BJ (cell line): ENCODE measurements around the gene MYCBP. TPM values are rescaled to one million over a fixed set of nuclear protein-coding genes. Genes with fewer than 3 reads are reported as not detected.

Experiments used
- CTCF ChIA-PET: fragments of 350-600 bp; formaldehyde crosslinking; extraction: SDS; loops from one replicate; lab custom pipeline; 2021; ENCODE audit warnings: antibody characterized with exemption, inconsistent platforms; lab: Yijun Ruan, JAX
- POLR2A ChIA-PET: fragments of 300-600 bp; sonication (Branson Sonifier 250); formaldehyde crosslinking; extraction: SDS; loops from one replicate; lab custom pipeline; 2021; ENCODE audit warnings: antibody characterized with exemption; lab: Charles Lee
- DNase-seq: peaks from one replicate; pipeline ENCODE4 v3.0.0-alpha.2; 2011; ENCODE audit warnings: low read depth
- H3K27me3 ChIP-seq: 2 replicates; pipeline ENCODE4 v1.6.0; 2011; ENCODE audit warnings: low read length; ENCODE audit not compliant: control insufficient read depth, insufficient read depth
- H3K36me3 ChIP-seq: 2 replicates; pipeline ENCODE4 v1.5.1; 2011; ENCODE audit warnings: low read length; ENCODE audit not compliant: control insufficient read depth, insufficient read depth
- H3K4me3 ChIP-seq: 2 replicates; pipeline ENCODE4 v1.5.1; 2011; ENCODE audit warnings: low read depth, mild to moderate bottlenecking, control low read depth, low read length
- polyA plus RNA-seq: library from polyadenylated mRNA; depleted of rRNA; stranded (reverse); fragments of >200 nt; gene quantifications from 2 replicates; pipeline ENCODE4 v1.2.3, GENCODE V29; 2011
- TF ChIP-seq, protein P1 (sequence below): IDR thresholded peaks from 2 replicates; pipeline ENCODE4 v1.5.1; 2011; ENCODE audit warnings: low read depth, mild to moderate bottlenecking, control low read depth, inconsistent platforms, low read length, moderate library complexity; ENCODE audit not compliant: insufficient read depth

MYCBP gene
- polyA plus RNA-seq, 1 experiment: 11.2 TPM

DNA sequence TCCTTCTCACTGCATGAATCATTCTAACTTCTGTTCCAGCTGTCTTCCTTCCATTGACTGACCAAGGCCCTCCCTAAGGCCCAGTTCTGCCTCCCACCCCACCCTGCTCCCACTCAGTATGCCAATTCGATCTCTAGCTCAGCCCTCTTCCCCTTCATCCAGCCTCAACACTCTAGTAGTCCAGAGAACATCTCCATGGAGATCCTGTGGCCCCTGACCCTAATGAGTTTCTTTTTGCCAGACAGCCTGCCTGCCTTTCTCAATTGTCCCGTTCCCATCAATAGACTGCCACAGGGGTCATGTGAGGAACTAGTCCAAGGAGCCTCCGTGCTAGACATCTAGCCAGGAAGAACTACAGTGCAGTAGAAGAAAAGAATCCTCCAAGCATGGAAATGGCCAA, 40.0 kb downstream of the MYCBP start:
- no peaks in the 10 kb centered on the region for H3K36me3 ChIP-seq
- CTCF ChIA-PET: interaction anchor here (0.6 to 2.3 kb wide), 3 partner anchors 10 to 894 kb away, joined by 3 to 13 read pairs (median 5); no protein-coding TSS in a partner anchor
- H3K4me3 ChIP-seq: no peak overlapping the region
- TF ChIP-seq, protein P1, sequence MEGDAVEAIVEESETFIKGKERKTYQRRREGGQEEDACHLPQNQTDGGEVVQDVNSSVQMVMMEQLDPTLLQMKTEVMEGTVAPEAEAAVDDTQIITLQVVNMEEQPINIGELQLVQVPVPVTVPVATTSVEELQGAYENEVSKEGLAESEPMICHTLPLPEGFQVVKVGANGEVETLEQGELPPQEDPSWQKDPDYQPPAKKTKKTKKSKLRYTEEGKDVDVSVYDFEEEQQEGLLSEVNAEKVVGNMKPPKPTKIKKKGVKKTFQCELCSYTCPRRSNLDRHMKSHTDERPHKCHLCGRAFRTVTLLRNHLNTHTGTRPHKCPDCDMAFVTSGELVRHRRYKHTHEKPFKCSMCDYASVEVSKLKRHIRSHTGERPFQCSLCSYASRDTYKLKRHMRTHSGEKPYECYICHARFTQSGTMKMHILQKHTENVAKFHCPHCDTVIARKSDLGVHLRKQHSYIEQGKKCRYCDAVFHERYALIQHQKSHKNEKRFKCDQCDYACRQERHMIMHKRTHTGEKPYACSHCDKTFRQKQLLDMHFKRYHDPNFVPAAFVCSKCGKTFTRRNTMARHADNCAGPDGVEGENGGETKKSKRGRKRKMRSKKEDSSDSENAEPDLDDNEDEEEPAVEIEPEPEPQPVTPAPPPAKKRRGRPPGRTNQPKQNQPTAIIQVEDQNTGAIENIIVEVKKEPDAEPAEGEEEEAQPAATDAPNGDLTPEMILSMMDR: no peak
- H3K27me3 ChIP-seq: peaks cover 4% of the 10 kb centered on the region
- no peak for DNase-seq
- POLR2A ChIA-PET: no interaction called here

DNA sequence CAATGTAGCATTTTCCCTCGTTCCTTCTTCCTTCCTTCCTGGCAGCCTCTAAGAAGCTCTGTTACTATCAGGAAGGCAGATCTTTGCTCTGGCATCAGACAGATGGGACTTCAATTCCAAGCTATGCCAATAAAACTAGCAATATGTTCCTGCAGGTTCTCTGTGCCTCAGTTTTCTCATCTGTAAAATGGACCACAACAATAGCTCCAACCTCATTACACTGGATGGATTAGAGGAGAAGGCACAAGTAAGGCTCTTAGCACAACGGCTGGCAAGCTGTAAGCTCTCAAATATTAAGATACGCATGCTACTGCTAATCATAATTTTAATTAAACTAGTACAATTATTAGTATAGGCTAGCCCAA, 40.8 kb downstream of the MYCBP start:
- no peak for DNase-seq
- ChIA-PET POLR2A (no interaction called here), CTCF (interaction anchor here (1.2 to 2.3 kb wide), 3 partner anchors 9 to 805 kb away, joined by 3 to 13 read pairs (median 5); no protein-coding TSS in a partner anchor)
- Histone ChIP-seq H3K4me3 (no peak overlapping the region), H3K27me3 (peaks cover 7% of the 10 kb centered on the region), H3K36me3 (no peaks in the 10 kb centered on the region)
- TF ChIP-seq, protein P1: no peak

DNA sequence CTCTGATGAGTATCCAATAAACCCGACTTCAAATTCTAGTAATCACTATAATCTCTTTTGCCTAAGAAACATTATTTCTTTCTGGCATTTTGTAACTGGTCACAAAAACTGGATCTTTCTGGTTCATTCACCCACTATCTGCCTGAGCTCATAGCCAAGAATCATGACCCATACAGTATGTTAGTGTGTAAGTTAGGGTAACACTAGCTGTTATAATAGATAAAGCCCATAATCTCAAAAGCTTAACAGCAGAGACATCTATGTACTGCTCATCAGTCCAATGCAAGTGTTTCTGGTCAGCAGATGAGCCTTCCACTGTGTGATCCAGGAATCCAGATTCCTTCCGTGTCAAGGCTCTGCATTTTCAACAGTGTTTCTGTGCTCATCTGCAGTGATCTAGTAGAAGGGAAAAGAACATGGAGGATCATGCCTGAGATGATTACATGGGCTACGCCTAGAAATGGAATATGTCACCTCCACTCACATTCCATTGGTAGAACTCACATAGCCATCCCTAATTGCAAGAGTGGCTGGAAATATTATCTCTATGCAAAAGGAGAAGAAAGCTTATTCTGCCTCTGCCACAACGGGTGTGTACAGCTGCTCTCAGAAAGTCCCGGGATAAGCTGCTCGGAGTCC, 41.3 kb downstream of the MYCBP start:
- CTCF ChIA-PET: interaction anchor here (1.2 to 2.3 kb wide), 3 partner anchors 9 to 805 kb away, joined by 3 to 13 read pairs (median 5); no protein-coding TSS in a partner anchor
- Histone ChIP-seq H3K36me3 (no peaks in the 10 kb centered on the region), H3K27me3 (peaks cover 7% of the 10 kb centered on the region), H3K4me3 (no peak overlapping the region)
- TF ChIP-seq, protein P1: no peak
- DNase-seq: no peak
- POLR2A ChIA-PET: interaction anchor here (0.5 kb wide), 1 partner anchor 870 kb away, joined by 7 read pairs; no protein-coding TSS in a partner anchor

DNA sequence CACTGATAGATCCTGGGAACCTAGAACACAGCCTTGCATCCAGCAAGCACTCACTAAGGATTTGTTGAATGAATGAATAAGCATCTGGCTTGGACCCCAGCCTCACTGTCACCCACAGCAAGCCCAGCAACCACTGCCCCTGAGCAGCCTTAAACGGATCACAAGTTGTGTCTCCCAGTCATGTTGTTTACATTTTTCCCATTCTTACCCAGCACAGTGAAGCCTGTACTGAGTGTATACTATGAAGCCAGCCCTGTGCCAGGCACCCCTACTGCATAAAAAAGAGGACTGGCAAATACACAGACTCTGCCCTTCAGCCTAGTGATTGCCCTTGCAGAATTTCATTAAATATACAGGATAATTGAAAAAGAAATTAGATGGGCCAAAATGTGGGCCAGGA, 43.8 kb downstream of the MYCBP start:
- H3K4me3 ChIP-seq: no peak overlapping the region
- POLR2A ChIA-PET: no interaction called here
- peaks cover 11% of the 10 kb centered on the region for H3K27me3 ChIP-seq
- CTCF ChIA-PET: no interaction called here
- DNase-seq: no peak
- no peaks in the 10 kb centered on the region for H3K36me3 ChIP-seq
- TF ChIP-seq, protein P1: no peak

DNA sequence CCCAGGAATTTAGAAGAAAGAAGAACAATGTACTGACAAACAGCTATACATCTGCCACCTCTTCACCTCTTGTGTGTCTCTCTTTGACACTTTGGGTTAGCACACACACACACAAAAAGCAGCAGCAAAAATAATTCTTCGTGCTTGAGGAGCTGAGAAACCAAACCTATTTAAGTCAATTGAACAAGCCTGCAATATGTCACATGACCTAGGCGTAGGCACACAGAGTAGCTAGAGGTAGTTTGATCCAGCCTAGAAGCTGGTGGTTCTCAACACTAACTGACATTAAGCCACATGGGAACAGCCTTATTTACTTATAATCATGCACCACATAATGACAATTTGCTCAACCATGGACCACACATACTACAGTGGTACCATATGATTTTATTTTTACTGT, 45.8 kb downstream of the MYCBP start:
- no peak for DNase-seq
- peaks cover 11% of the 10 kb centered on the region for H3K27me3 ChIP-seq
- H3K36me3 ChIP-seq: no peaks in the 10 kb centered on the region
- no peak overlapping the region for H3K4me3 ChIP-seq
- POLR2A ChIA-PET: no interaction called here
- CTCF ChIA-PET: interaction anchor here (0.7 to 2.3 kb wide), 3 partner anchors 8 to 158 kb away, joined by 3 to 8 read pairs (median 3); no protein-coding TSS in a partner anchor
- TF ChIP-seq, protein P1: no peak
